HUES6 (cell line): ENCODE results near the gene VEGFB.
A peak's percentile ranks its signal among the peaks of the same experiment; 100 is the strongest.

Source experiments
- H3K27ac ChIP-seq: 2 replicates; pipeline ENCODE4 v1.7.0; 2013; ENCODE audit warnings: low read depth, mild to moderate bottlenecking, low read length, inconsistent platforms
- H3K27me3 ChIP-seq: 2 replicates; pipeline ENCODE4 v1.6.1; 2013; ENCODE audit warnings: low read length; ENCODE audit not compliant: control insufficient read depth, insufficient read depth
- H3K36me3 ChIP-seq: 2 replicates; pipeline ENCODE4 v1.6.1; 2013; ENCODE audit warnings: low read length; ENCODE audit not compliant: control insufficient read depth, insufficient read depth
- H3K4me1 ChIP-seq: 2 replicates; pipeline ENCODE4 v1.6.1; 2013; ENCODE audit warnings: low read length; ENCODE audit not compliant: control insufficient read depth, insufficient read depth
- H3K4me3 ChIP-seq: 2 replicates; pipeline ENCODE4 v1.5.1; 2013; ENCODE audit warnings: low read depth, low read length
- H3K9ac ChIP-seq: one replicate; pipeline ENCODE4 v1.6.1; 2013; ENCODE audit warnings: mild to moderate bottlenecking, low read length
- H3K9me3 ChIP-seq: 2 replicates; pipeline ENCODE4 v1.6.1; 2013; ENCODE audit warnings: low read depth, low read length; ENCODE audit not compliant: control insufficient read depth, insufficient read depth

The VEGFB gene, protein sequence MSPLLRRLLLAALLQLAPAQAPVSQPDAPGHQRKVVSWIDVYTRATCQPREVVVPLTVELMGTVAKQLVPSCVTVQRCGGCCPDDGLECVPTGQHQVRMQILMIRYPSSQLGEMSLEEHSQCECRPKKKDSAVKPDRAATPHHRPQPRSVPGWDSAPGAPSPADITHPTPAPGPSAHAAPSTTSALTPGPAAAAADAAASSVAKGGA

DNA sequence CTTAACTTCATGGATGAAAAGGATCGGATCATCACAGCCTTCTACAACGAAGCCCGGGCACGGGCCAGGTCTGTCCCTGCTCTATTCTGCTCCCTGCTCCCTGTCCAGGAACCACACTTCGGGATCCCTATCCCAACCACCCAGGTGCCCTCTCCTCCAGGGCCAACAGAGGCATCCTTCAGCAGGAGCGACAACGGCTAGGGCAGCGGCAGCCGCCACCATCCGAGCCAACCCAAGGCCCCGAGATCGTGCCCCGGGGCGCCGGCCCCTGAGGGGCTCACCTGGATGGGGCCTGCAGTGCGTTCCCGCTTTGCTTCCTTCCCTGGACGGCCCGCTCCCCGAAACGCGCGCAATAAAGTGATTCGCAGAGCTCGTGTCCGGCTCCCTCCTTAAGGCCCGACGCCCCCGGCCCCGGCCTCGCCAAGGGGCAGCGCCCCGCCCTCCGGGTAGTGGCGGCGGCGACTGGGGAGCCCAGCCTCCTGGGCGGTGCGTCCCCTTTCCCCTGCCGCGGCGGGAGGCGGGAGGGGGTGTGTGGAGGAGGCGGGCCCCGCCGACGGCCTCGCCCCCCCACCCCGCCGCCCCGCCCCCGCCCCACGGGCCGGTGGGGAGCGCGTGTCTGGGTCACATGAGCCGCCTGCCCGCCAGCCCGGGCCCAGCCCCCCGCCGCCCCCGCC, at the start of gene VEGFB:
VEGFB (plus strand) TSS at position 672 of the 674 bp plus-strand sequence. CDS start 250 bp downstream, outside the sequence.
- Histone ChIP-seq H3K27ac (no peak within 1 kb of the TSS), H3K27me3 (peaks cover 3% of the 10 kb centered on the region; the same call in 1 of the 2 replicates), H3K4me1 (peaks cover 11% of the 10 kb centered on the region), H3K9me3 (no peaks in the 10 kb centered on the region), H3K9ac (peak within 1 kb of the TSS; percentile 63), H3K4me3 (peak within 1 kb of the TSS; percentile 82), H3K36me3 (peaks cover 18% of the 10 kb centered on the region)

DNA sequence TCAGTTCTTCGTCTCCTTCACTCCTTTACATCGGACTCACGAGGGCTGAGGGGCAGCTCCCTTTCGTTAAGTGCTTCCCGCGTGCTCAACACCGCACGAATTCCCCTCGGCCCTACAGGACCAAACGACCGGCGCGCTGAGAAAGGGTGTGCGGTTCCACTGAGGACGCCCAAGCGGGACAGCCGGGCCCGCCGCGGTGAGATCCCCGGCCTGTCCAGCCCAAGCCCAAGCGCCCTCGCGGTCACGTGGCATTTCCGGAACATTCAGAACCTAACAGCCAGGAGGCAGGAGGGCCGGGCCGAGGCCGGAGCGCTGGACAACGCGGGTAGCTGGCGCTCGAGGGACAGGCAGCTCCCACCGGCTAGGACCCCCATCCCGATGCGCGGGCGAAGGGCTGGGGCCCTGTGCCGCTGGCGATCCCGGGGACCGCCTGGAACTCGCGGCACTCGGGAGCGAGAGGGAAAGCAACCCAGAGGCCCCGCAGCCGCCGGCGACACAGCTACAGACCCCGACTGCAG, 49.1 kb upstream of the VEGFB start:
- Histone ChIP-seq H3K27ac (peak overlapping the region; percentile 82), H3K9ac (peak overlapping the region; percentile 89), H3K27me3 (no peaks in the 10 kb centered on the region), H3K4me3 (peak overlapping the region; percentile 75), H3K4me1 (peaks cover 13% of the 10 kb centered on the region), H3K9me3 (no peaks in the 10 kb centered on the region), H3K36me3 (peaks cover 14% of the 10 kb centered on the region)

DNA sequence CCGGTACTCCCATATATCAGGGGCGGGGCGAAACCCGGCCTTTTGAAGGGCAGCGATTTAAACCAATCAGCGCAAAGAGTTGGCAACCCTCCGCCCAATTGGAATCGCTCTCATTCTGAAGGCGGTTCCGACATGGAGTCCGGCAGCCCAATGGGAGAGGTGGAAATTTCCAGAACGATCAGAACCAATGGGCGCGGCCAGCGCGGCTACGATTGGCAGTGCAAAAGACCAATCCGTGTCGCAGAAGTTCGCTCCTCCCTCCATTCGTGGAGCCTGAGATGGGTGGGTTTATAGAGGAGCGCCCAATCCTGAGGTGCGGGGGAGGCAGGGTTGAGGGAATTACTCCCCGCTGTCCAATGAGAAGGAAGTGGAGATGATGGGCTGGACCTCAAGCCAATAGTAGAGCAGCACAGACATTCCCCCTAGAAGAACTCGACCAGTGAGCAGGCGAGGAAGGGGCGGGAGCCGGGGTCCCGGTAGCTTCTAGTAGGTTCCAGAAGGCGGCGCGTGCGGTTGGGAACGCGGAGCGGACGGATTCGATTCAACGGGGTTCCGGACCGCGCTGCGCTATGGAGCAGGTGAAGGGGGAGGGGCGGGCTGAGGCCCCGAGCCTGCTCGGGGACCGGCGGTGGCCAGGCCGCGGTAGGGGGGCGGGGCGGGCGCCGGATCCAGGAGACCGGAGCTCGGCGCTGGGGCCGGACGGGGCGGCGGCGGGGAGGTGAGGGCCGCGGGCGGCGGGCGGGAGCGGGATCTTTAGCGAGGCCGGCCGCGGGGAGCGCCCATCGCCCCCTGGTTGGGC, 48.5 kb upstream of the VEGFB start, which contains the start of gene STIP1:
STIP1 (plus strand) TSS at position 479 of the 799 bp plus-strand sequence; CDS start at position 570, 91 bp downstream.
- peaks cover 19% of the 10 kb centered on the region for H3K36me3 ChIP-seq
- peak within 1 kb of the TSS; percentile 75 for H3K4me3 ChIP-seq
- peak within 1 kb of the TSS; percentile 89 for H3K9ac ChIP-seq
- peaks cover 13% of the 10 kb centered on the region for H3K4me1 ChIP-seq
- H3K9me3 ChIP-seq, result no peaks in the 10 kb centered on the region
- no peaks in the 10 kb centered on the region for H3K27me3 ChIP-seq
- peak within 1 kb of the TSS; percentile 82 for H3K27ac ChIP-seq

DNA sequence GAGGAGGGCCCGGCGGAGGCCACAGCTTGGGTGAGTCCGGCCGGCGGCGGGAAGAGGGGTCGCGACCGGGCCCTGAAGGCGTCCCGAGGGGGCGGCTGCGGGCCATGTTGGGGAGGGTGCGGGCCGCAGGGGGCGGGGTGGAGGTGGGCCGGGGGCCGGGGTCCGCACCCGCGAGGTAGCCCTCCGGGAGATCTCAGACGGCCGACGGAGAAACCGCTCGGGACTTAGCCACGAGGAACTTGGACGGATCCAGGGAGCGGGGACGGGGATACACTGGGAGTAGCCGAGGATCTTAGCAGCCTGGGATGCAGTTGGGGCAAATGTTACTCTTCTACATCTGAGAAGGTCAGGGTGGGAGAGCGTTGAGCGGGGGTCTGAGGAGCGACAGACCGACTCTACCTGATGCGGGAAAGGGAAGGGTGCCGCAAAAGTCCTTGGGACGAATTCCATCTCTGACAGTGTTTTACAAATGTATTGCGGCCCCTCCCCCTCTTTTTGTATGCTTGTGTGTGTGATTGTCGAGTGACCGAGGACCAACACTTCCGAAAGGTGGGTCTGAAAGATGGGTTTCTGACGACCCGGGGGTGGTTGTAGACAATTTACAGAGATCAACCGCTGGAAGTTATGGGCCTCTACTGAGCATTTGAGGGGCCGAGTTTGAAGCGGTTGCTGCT, 47.8 kb upstream of the VEGFB start:
- Histone ChIP-seq H3K27ac (no peak overlapping the region; the same call in 1 of the 2 replicates), H3K9ac (no peak overlapping the region), H3K36me3 (peaks cover 21% of the 10 kb centered on the region), H3K4me1 (peaks cover 8% of the 10 kb centered on the region), H3K9me3 (no peaks in the 10 kb centered on the region), H3K27me3 (no peaks in the 10 kb centered on the region), H3K4me3 (no peak overlapping the region)

DNA sequence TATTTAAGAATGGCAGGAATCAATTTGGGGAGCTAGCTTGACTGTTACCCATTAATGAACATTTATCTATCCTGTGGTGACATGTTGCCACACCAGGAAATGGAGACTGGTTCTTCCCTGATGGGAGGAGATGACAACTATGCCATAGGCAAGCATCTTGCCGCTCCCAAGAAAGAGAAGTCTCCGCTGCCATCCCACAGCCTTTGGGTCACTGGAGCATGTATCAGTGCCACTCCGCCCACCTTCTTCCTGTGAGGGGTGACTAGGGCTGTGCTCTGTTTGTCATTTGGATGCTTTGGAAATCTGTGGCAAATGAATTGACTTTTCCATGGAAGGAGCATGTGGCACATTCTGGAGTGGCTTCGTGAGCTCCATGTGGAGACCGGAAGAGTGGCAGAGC, 42.0 kb upstream of the VEGFB start:
- H3K36me3 ChIP-seq, result peaks cover 78% of the 10 kb centered on the region
- H3K4me1 ChIP-seq, result no peaks in the 10 kb centered on the region
- H3K27me3 ChIP-seq, result no peaks in the 10 kb centered on the region
- H3K9me3 ChIP-seq, result no peaks in the 10 kb centered on the region
- no peak overlapping the region for H3K27ac ChIP-seq
- H3K4me3 ChIP-seq, result no peak overlapping the region
- H3K9ac ChIP-seq, result no peak overlapping the region

DNA sequence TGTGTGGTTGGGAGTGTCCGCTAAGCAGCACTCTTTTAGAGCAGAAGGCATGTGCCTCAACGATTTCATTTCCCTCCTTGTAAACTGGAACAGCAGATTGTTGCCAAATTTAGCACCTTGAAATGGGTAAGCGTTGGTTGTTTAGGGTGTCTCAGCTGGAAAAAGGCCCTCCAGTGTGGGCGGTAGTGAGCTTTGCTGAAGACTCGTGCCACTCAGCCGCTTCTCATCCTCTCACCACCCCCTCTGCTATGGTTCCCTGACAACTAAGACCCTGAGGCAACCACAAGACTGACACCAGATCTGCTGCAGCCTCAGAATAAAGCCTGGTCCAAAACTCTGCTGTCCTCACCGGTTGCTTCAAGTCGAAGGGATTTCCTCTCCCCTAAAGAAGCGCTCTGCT, 37.8 kb upstream of the VEGFB start:
- Histone ChIP-seq H3K4me1 (no peaks in the 10 kb centered on the region), H3K36me3 (peaks cover 97% of the 10 kb centered on the region), H3K4me3 (no peak overlapping the region), H3K9me3 (no peaks in the 10 kb centered on the region), H3K27me3 (no peaks in the 10 kb centered on the region), H3K9ac (no peak overlapping the region), H3K27ac (no peak overlapping the region)

DNA sequence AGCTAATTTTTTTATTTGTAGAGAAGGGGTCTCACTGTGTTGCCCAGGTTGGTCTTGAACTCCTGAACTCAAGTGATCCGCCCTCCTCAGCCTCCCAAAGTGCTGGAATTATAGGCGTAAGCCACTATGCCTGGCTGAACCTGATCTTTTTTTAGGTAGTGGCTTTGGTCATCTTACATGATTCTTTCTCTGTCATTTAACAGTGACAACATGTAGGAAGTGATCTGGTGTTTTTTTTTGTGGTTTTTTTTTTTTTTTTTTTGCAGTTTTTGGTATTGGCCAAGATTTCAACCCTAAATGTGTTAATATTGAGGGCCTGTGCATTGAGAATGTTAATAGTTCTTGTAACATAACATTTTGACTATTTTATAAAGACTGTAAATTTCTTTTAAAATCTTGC, 35.9 kb upstream of the VEGFB start:
- Histone ChIP-seq H3K9me3 (no peaks in the 10 kb centered on the region), H3K4me1 (no peaks in the 10 kb centered on the region), H3K27ac (no peak overlapping the region), H3K36me3 (peaks cover 97% of the 10 kb centered on the region), H3K9ac (no peak overlapping the region), H3K27me3 (no peaks in the 10 kb centered on the region), H3K4me3 (no peak overlapping the region)

DNA sequence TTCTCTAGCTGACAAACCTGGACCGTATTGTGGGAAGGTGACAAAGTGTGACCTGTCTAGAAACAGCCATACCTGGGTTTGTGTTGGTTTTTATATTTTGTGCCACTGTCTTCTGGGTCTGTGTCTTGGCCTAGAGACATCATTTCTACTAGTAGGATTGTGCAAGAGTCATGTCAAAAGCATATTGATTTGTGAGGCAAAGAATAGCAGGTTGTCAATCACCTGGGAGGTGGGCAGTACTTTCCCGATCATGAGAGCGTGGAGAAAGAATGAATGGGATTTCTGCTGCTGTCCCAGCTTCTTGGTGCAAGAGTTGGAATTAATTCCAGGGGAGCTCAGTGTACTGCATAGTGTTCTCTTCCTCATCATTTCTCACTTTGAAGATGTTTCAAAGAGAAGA, 32.8 kb upstream of the VEGFB start:
- peaks cover 94% of the 10 kb centered on the region for H3K36me3 ChIP-seq
- no peak overlapping the region for H3K9ac ChIP-seq
- H3K4me1 ChIP-seq, result no peaks in the 10 kb centered on the region; the same call in 1 of the 2 replicates
- H3K9me3 ChIP-seq, result no peaks in the 10 kb centered on the region
- no peak overlapping the region for H3K27ac ChIP-seq
- no peak overlapping the region for H3K4me3 ChIP-seq
- H3K27me3 ChIP-seq, result no peaks in the 10 kb centered on the region

DNA sequence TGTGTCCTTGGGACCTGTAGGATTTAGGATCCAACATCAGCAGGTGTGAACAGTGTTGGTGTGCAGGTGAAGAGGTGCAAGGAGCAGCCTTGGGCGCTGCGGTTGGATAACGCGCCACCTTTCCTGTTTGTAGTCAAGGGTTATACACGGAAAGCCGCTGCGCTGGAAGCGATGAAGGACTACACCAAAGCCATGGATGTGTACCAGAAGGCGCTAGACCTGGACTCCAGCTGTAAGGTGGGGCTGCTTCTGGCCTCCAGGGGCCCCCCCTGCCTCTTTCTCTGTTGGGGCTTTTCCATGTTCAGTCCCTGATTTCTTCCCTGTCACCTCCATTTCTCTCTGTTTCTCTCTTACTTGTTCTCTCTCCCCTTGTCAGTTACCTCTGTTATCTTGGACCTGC, 31.4 kb upstream of the VEGFB start:
- Histone ChIP-seq H3K9ac (no peak overlapping the region), H3K27ac (no peak overlapping the region), H3K36me3 (peaks cover 94% of the 10 kb centered on the region), H3K9me3 (no peaks in the 10 kb centered on the region), H3K27me3 (no peaks in the 10 kb centered on the region), H3K4me3 (no peak overlapping the region), H3K4me1 (peaks cover 8% of the 10 kb centered on the region; the same call in 1 of the 2 replicates)

DNA sequence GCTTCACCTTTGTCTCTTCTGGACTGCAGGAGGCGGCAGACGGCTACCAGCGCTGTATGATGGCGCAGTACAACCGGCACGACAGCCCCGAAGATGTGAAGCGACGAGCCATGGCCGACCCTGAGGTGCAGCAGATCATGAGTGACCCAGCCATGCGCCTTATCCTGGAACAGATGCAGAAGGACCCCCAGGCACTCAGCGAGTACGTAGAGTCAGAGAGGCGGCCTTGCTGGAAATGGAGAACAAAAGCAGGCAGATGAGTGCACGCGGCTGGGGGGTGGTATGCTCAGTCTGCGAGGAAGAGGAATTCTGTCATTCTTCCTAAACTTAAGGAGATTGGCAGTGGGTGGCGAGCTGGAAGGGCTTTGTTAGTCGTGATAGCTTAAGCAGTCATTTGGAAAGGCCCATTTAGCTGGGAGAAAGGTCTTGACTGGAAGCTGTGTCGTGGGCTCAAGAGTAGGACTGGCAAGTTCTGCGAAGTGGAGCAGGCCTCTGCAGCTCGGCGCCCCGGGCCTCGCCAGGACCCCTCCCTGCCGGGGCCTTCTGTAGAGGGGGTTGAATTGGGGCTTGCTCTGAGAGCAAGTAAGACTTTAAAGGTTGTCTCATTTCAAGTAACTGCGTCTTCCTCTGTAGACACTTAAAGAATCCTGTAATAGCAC, 30.8 kb upstream of the VEGFB start:
- no peak overlapping the region for H3K27ac ChIP-seq
- no peak overlapping the region for H3K9ac ChIP-seq
- H3K4me1 ChIP-seq, result peaks cover 8% of the 10 kb centered on the region; the same call in 1 of the 2 replicates
- H3K27me3 ChIP-seq, result no peaks in the 10 kb centered on the region
- no peaks in the 10 kb centered on the region for H3K9me3 ChIP-seq
- H3K4me3 ChIP-seq, result no peak overlapping the region
- H3K36me3 ChIP-seq, result peaks cover 94% of the 10 kb centered on the region
